NCI-H1417 treated with DMSO at 0.1 percent for 48 hours (cell line): ENCODE data around the gene PROM2.
"Not testable (repeated sequence)": the region's sequence is repeated elsewhere in the genome, so short reads cannot be mapped to it uniquely, and the experiment has no call there.

Experiments used
- DNase-seq: peaks from one replicate; lab custom pipeline; 2025; lab: John Stamatoyannopoulos, UW

PROM2 gene

DNA sequence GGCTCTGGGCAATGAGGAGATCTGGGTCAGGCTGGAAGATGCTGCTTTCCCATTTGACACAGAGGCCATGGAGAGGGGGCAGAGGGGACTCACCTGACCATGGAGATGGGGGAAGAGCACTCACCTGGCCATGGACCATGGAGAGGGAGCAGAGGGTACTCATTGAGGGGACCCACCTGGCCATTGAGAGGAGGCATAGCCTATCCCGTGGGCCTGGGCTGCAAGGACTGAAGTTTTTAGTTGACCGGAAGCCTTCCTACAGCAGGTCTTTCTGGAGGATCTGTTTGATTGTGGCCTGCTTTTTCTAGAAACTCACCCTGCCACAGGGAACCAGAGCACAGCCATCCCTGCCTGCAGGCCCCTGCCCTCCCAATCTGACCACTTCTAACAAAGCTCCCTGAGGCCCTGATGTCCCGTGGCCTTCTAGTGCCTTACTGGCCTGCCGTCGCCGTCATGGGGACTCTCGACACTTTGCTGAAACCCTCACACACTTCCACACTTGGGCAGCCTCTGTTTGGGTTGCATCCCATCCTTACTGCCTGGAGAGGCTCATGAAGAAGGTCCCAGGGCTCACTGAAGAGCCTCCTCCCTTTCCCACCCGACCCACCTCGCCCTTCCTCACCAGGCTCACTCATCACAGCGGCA lies 5.1 kb upstream of the PROM2 start:
- no peak for DNase-seq

GRCh38 chr2:95269745-95270144 lies 4.5 kb upstream of the PROM2 start:
- DNase-seq: not testable (repeated sequence)

GRCh38 chr2:95270541-95271081 lies 3.6 kb upstream of the PROM2 start:
- no peak for DNase-seq

- no peak for DNase-seq
These were observed 2.8 kb upstream of the PROM2 start for GRCh38 chr2:95271381-95271971.

DNA sequence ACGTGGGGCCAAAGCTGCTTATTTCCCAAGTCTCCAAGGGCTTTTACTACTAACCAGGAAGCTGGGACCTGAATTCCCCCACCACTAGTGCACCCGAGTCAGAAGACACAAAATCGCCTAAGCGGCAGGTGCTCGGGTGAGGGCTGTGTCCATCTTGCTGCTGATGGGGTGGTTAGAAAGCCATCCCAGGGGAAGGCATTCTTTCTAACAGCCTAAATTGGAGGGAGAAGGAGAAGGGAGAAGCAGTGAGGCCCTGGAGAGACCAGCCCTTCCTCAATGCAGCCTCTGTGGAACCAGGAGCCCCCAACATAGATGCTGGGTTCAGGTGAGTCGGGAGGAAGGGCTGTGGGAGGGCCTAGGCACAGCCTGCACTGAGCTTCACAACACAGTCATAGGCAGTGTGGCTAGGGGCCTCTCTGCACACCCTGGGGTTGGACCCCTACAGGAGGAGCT lies 1.9 kb upstream of the PROM2 start:
- no peak for DNase-seq

DNA sequence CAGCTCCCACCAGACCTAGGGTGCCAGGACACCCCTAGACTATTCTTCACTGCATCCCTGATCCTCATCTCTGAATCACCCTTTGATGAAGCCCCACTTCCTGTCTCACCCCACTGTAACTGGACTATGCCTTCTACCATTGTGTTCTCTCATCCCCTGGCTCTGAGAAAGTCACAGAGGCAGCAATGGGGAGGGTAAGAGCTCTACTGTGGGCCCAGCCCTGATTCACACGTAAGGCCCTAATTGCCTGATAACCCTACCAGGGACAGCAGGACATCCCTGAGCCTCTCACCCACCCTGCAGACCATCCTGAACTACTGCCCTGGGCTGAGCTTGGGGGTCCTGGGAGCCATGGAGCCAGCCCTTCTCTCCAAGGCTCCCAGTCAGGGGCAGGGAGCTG lies 1.5 kb upstream of the PROM2 start:
- no peak for DNase-seq

DNA sequence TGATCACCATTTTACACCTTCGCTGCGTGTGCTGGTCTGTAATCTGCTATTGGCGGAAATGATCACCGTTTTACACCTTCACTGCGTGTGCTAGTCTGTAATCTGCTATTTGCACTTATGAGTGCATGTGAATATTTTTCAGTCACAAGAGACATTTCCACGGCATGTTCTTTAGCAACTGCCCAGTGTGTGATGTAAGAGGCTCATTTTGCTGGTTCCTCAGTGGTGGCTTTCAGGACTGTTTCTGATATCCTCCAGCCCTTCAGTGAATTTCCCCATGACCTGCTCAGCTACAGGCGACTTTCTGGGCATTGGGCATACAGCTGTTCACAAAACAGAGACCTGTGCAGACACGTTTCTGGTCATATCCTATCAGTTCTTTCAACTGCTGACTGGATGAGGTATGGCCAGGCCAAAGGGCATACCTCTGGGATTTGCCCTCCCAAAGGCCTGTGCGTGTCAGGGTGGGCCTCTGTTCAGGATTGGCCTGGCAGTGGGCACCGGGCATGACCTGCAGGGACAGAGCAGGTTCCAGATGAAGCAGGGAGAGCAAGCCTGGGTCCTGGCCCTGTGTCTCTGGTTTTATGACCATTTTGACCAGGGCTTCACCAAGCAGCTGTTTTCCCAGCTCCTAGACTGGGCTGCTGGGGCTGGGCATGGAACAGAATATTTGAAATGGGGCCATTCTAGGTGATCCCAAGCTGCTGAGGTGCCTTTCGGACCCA lies 521 bp upstream of the PROM2 start:
- no peak for DNase-seq

DNA sequence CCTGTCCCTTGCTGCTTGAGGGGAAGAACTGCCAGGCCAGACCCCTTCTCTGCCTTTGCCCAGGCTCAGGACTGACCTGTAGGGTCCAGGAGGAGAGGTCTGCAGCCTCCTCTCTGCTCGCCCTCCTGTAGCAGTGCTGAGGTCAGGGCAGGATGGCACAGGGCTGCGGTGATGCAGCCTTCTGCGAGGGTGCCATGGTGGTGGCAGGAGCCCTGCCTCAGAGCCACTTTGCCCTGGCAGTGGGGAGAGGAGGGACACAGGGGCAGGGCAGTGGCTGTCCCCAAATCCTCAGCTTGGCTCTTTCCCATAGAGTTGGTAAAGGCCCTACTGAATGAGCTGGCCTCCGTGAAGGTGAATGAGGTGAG lies 884 bp downstream of the PROM2 start:
- no peak for DNase-seq

DNA sequence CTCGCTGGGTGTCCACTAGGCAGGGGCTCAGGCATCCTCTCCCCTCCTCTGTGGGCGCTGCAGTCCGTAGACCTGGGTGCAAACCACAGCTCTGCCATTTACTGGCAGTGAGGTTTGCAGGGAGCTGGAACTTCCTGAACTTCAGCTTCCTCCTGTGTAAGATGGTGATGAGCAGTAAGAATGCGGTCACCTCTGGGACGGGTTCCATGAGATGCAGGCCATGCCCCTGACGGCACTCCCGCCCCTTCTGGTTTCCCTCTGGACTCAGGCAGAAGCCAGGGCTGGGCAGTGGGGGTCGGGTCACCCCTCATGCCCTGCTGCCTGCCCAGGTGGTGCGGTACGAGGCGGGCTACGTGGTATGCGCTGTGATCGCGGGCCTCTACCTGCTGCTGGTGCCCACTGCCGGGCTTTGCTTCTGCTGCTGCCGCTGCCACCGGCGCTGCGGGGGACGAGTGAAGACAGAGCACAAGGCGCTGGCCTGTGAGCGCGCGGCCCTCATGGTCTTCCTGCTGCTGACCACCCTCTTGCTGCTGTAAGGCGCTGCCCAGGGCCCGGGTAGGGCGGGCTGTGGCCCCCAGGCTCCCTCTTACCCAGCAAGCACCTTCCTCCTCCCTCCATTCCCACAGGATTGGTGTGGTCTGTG lies 1.5 kb downstream of the PROM2 start:
- no peak for DNase-seq

GRCh38 chr2:95276244-95276887 lies 2.1 kb downstream of the PROM2 start:
- DNase-seq: no peak

- no peak for DNase-seq
These were observed 2.6 kb downstream of the PROM2 start for GRCh38 chr2:95276888-95277245.

DNA sequence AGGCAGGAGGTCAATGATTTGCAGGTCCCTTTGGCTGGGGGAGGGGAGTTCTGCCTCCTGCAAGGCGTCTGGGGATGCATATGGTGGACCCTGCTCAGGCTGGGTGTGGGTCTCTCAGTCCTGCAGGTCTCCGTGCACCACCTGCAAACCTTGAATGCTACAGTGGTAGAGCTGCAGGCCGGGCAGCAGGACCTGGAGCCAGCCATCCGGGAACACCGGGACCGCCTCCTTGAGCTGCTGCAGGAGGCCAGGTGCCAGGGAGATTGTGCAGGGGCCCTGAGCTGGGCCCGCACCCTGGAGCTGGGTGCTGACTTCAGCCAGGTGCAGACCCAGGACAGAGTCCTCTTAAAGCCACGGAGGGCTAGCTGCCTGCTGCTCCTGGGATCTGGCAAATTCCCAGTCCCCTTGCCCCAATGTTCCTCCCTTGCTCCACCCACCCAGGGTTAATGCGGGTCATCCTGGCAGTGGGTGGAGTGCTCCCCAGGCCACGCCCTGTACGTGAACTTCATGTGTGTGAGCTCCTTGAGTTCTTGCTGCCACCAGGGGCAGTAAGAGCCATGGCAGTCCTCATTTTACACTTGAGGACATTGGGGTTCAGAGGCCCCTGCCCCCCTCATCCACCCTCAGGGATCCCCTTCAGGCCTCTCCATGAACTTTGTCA lies 3.1 kb downstream of the PROM2 start:
- DNase-seq: no peak

DNA sequence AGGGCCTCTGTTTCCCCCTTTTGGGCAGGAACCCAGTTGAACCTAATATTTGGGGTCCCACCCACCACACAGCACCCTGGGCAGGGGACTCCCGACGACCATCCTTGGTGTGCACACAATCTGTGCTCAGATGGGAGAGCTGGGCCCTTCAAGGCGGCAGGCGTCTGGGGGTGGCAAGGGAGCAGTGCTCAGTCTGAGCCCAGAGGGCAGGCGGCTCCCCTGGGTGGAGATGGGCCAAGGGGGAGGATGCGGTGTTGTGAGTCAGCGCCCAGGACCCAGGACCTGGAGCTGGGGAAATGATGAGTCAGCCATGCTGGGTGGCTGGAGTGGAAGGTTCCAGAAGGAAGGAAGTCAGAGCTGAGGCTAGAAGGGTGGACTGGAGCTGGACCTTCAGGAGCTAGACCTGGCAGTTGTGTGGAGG lies 3.8 kb downstream of the PROM2 start:
- no peak for DNase-seq

GRCh38 chr2:95278637-95279225 lies 4.5 kb downstream of the PROM2 start:
- no peak for DNase-seq

DNA sequence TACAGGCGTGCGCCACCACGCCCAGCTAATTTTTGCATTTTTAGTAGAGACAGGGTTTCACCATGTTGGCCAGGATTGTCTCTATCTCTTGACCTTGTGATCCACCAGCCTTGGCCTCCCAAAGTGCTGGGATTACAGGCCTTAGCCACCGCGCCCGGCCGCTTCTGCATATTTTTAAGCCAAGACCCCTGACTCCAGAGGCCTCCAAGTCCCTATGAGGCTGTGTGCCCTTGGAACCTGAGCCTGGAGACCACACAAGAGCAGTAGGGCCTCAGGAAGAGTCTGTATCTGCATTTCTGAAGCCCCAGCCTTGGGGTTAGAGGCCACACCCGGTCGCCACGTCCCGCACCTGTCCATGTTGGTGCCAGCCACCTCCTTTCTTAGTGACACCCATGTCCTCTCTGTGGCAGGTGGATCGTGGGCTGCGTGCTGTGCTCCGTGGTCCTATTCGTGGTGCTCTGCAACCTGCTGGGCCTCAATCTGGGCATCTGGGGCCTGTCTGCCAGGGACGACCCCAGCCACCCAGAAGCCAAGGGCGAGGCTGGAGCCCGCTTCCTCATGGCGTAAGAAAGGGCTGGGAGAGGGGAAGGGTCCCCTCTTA lies 5.3 kb downstream of the PROM2 start:
- no peak for DNase-seq

DNA sequence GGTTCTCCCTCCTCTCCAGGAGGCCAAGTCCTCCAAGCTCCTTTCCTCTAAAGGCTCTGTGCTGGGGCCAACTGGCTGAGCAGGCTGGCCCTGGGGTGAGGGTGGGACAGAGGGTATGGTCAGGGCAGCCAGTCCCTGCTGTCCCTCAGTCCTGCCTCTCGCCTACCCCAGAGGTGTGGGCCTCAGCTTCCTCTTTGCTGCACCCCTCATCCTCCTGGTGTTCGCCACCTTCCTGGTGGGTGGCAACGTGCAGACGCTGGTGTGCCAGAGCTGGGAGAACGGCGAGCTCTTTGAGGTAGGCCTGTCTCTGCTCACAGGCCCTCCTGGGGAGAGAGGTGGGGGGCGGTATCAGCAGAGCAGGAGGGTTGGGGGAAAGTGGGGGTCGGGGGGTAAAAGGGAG lies 6.8 kb downstream of the PROM2 start:
- no peak for DNase-seq

GRCh38 chr2:95281786-95282185 lies 7.5 kb downstream of the PROM2 start:
- DNase-seq: no peak

DNA sequence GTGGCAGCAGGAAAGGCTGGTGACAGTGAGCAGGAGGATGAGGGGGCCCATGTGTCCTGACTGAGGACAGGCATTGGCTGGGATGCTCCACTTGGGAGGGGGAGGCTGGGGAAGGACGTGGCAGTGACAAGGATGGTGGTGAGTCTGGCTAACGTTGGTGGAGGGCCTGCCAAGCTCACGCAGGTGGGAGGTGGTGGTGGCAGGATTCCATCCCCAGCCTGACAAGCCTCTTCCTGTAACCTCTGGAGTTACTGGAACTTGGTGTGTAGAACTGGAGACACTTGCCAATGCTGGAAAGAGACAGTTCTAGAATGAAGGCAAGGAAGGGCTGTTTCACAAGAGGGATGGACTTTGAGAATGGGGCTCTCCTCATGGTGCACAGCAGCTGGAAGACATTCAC lies 8.2 kb downstream of the PROM2 start:
- DNase-seq: no peak

GRCh38 chr2:95283562-95283961 lies 9.3 kb downstream of the PROM2 start:
- no peak for DNase-seq

DNA sequence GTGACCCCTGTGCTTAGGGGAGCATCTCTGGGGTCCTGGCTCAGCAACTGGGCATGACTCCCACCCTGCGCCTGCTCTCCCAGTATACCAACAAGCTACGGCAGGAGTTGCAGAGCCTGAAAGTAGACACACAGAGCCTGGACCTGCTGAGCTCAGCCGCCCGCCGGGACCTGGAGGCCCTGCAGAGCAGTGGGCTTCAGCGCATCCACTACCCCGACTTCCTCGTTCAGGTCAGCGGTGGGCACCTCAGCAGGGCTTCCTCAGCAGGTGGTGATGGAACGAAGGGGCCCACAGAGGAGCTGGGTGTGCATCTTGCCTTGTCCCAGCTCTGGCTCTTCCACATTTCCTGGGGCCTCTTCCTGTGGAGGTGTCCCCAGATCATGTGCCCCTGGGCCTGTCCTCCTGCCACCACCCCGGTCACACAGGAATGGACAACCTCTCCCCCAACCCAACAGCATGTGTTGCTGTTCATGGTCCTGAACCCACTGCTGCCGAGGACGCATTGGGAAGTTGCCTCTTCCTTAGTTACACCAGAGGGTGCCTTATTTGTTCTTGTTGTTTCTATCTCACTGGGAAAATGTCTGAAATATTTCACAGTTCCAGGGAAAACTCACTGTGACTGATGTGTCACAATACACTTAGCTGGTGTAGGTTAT lies 10.8 kb downstream of the PROM2 start:
- no peak for DNase-seq
